Measurements from ENCODE around the gene ANKRD24. TPM values are rescaled to one million over a fixed set of nuclear protein-coding genes. Genes with fewer than 3 reads are reported as not detected.
"Not testable (repeated sequence)": the region's sequence is repeated elsewhere in the genome, so short reads cannot be mapped to it uniquely, and the experiment has no call there.

Gene ANKRD24
- total RNA-seq, 1 donor from 2014 or later: 8.2 TPM

GRCh38 chr19:4227771-4228170, 45.3 kb downstream of the ANKRD24 start:
- FAIRE-seq: no peak
- no peak for DNase-seq (ENCODE audit: low spot score in 2 of 2)

GRCh38 chr19:4228765-4229178, 46.3 kb downstream of the ANKRD24 start:
- no peak for DNase-seq (ENCODE audit: low spot score in 2 of 2)
- FAIRE-seq: no peak

GRCh38 chr19:4229179-4229931, 46.9 kb downstream of the ANKRD24 start, which contains the start of gene EBI3:
Gene EBI3, plus strand, starts transcription at chr19:4229523. Its CDS starts 28 bp downstream, at chr19:4229551.
- FAIRE-seq: no peak
- DNase-seq (ENCODE audit: low spot score in 2 of 2): no peak

- not testable (repeated sequence) for FAIRE-seq; DNase-seq (ENCODE audit: low spot score in 2 of 2)
Measured at GRCh38 chr19:4230237-4230636, 47.7 kb downstream of the ANKRD24 start.

- DNase-seq (ENCODE audit: low spot score in 2 of 2); FAIRE-seq: not testable (repeated sequence)
Measured at GRCh38 chr19:4231521-4231920, 49.0 kb downstream of the ANKRD24 start.

- not testable (repeated sequence) for DNase-seq (ENCODE audit: low spot score in 2 of 2); FAIRE-seq
Measured at GRCh38 chr19:4232139-4232538, 49.6 kb downstream of the ANKRD24 start.

GRCh38 chr19:4232614-4233281, 50.3 kb downstream of the ANKRD24 start:
- FAIRE-seq (no peak), DNase-seq (ENCODE audit: low spot score in 2 of 2) (no peak)

GRCh38 chr19:4233282-4233853, 50.9 kb downstream of the ANKRD24 start:
- FAIRE-seq (no peak), DNase-seq (ENCODE audit: low spot score in 2 of 2) (no peak)

- DNase-seq (ENCODE audit: low spot score in 2 of 2): no peak
- no peak for FAIRE-seq
Measured at GRCh38 chr19:4234142-4234861, 51.8 kb downstream of the ANKRD24 start.

- FAIRE-seq: no peak
Measured at GRCh38 chr19:4234862-4235201, 52.3 kb downstream of the ANKRD24 start.

GRCh38 chr19:4237510-4237909, 55.0 kb downstream of the ANKRD24 start:
- DNase-seq (ENCODE audit: low spot score in 2 of 2); FAIRE-seq: not testable (repeated sequence)

More at GRCh38 chr19:4234862-4235201, 52.3 kb downstream of the ANKRD24 start:
- DNase-seq (ENCODE audit: low spot score in 2 of 2): no peak

GRCh38 chr19:4238831-4239230, 56.3 kb downstream of the ANKRD24 start:
- FAIRE-seq (no peak), DNase-seq (ENCODE audit: low spot score in 2 of 2) (no peak)

GRCh38 chr19:4241824-4242430, 59.4 kb downstream of the ANKRD24 start:
- FAIRE-seq (no peak), DNase-seq (ENCODE audit: low spot score in 2 of 2) (no peak)

GRCh38 chr19:4245938-4246337, 63.4 kb downstream of the ANKRD24 start:
- not testable (repeated sequence) for FAIRE-seq; DNase-seq (ENCODE audit: low spot score in 2 of 2)

GRCh38 chr19:4246767-4247593, 64.5 kb downstream of the ANKRD24 start, which contains the start of gene YJU2:
Gene YJU2, plus strand, starts transcription at chr19:4247080. Its CDS starts 67 bp downstream, at chr19:4247147.
- DNase-seq (ENCODE audit: low spot score in 2 of 2): peak; percentile 91 to 98
- FAIRE-seq: no peak

- FAIRE-seq (no peak), DNase-seq (ENCODE audit: low spot score in 2 of 2) (no peak)
Measured at GRCh38 chr19:4256563-4256962, 74.1 kb downstream of the ANKRD24 start.

GRCh38 chr19:4257025-4257424, 74.5 kb downstream of the ANKRD24 start:
- FAIRE-seq: no peak
- no peak for DNase-seq (ENCODE audit: low spot score in 2 of 2)

- DNase-seq (ENCODE audit: low spot score in 2 of 2) (no peak), FAIRE-seq (no peak)
Measured at GRCh38 chr19:4258181-4258580, 75.7 kb downstream of the ANKRD24 start.

GRCh38 chr19:4260613-4261191, 78.2 kb downstream of the ANKRD24 start:
- FAIRE-seq: no peak
- DNase-seq (ENCODE audit: low spot score in 2 of 2): no peak

Measured in frontal cortex (tissue), 4 donors.